WTC11 (cell line): Measurements from ENCODE around the gene IGFL4. TPM values are rescaled to one million over a fixed set of nuclear protein-coding genes. Genes with fewer than 3 reads are reported as not detected.

Experiments used
- ATAC-seq: fragments of 200-7000 bp; cut with Tn5 transposase; 2 replicates; pipeline ENCODE4 v1.10.0; 2021; ENCODE audit warnings: mild to moderate bottlenecking, moderate library complexity
- CTCF ChIA-PET: fragments of 300-600 bp; sonication (Branson Sonifier 250); formaldehyde crosslinking; loops from one replicate; lab custom pipeline; 2021; ENCODE audit warnings: antibody characterized with exemption; lab: Charles Lee
- POLR2A ChIA-PET: fragments of 350-600 bp; sonication (Branson Sonifier 250); formaldehyde crosslinking; loops from one replicate; lab custom pipeline; 2021; ENCODE audit warnings: antibody characterized with exemption; lab: Charles Lee
- DNase-seq: peaks from one replicate; pipeline ENCODE4 v3.0.0; 2021; ENCODE audit warnings: low spot score
- H3K27ac Mint-ChIP-seq: 2 replicates; pipeline ENCODE4 v1.8.0; 2021; ENCODE audit warnings: mixed read lengths
- H3K27me3 Mint-ChIP-seq: 2 replicates; pipeline ENCODE4 v1.8.0; 2021; ENCODE audit warnings: low read depth, mild to moderate bottlenecking, moderate library complexity, mixed read lengths
- H3K36me3 Mint-ChIP-seq: 2 replicates; pipeline ENCODE4 v1.8.0; 2021; ENCODE audit warnings: mixed read lengths
- H3K4me1 Mint-ChIP-seq: 2 replicates; pipeline ENCODE4 v1.8.0; 2022; ENCODE audit warnings: mixed read lengths
- H3K4me3 Mint-ChIP-seq: 2 replicates; pipeline ENCODE4 v1.8.0; 2021; ENCODE audit warnings: mild to moderate bottlenecking, moderate library complexity, mixed read lengths
- H3K9me3 Mint-ChIP-seq: 2 replicates; pipeline ENCODE4 v1.8.0; 2021; ENCODE audit warnings: mixed read lengths
- AFF4 ChIP-seq: sonication (generic); formaldehyde crosslinking; IDR thresholded peaks from 2 replicates; pipeline ENCODE4 v1.8.1; 2023; ENCODE audit warnings: mild to moderate bottlenecking, missing genetic modification reagents, borderline replicate concordance
- ATF6 ChIP-seq: sonication (generic); formaldehyde crosslinking; IDR thresholded peaks from 2 replicates; pipeline ENCODE4 v1.8.1; 2023; ENCODE audit warnings: mild to moderate bottlenecking, missing genetic modification reagents
- CTCF ChIP-seq: fragments of 200-600 bp; IDR thresholded peaks from 2 replicates; pipeline ENCODE4 v1.8.0; 2022; ENCODE audit warnings: antibody characterized with exemption
- E2F5 ChIP-seq: sonication (generic); formaldehyde crosslinking; IDR thresholded peaks from 2 replicates; pipeline ENCODE4 v1.8.1; 2022; ENCODE audit warnings: mild to moderate bottlenecking, moderate library complexity, missing genetic modification reagents
- ESRRA ChIP-seq: sonication (generic); formaldehyde crosslinking; IDR thresholded peaks from 2 replicates; pipeline ENCODE4 v1.8.1; 2022; ENCODE audit warnings: mild to moderate bottlenecking, missing genetic modification reagents, borderline replicate concordance
- FOXK1 ChIP-seq: sonication (generic); formaldehyde crosslinking; IDR thresholded peaks from 2 replicates; pipeline ENCODE4 v1.8.0; 2022; ENCODE audit warnings: mild to moderate bottlenecking, moderate library complexity, missing genetic modification reagents
- KAT7 ChIP-seq: sonication (generic); formaldehyde crosslinking; IDR thresholded peaks from 2 replicates; pipeline ENCODE4 v1.8.1; 2023; ENCODE audit warnings: missing genetic modification reagents, mild to moderate bottlenecking, borderline replicate concordance
- TEAD1 ChIP-seq: sonication (generic); formaldehyde crosslinking; IDR thresholded peaks from 2 replicates; pipeline ENCODE4 v1.8.0; 2022; ENCODE audit warnings: mild to moderate bottlenecking, missing genetic modification reagents
- ZNF219 ChIP-seq: sonication (generic); formaldehyde crosslinking; IDR thresholded peaks from 2 replicates; pipeline ENCODE4 v1.8.0; 2023; ENCODE audit warnings: missing genetic modification reagents, mild to moderate bottlenecking, borderline replicate concordance
- ZNF281 ChIP-seq: sonication (generic); formaldehyde crosslinking; IDR thresholded peaks from 2 replicates; pipeline ENCODE4 v1.8.0; 2023; ENCODE audit warnings: mild to moderate bottlenecking, missing genetic modification reagents
- ZNF512 ChIP-seq: sonication (generic); formaldehyde crosslinking; IDR thresholded peaks from 2 replicates; pipeline ENCODE4 v1.8.1; 2022; ENCODE audit warnings: missing genetic modification reagents, borderline replicate concordance
- ZNF532 ChIP-seq: fragments of 250-450 bp; sonication (Bioruptor Pico); IDR thresholded peaks from 2 replicates; pipeline ENCODE4 v1.9.0; 2021; ENCODE audit warnings: mild to moderate bottlenecking, borderline replicate concordance
- total RNA-seq: library from RNA; stranded (reverse); gene quantifications from 3 replicates; pipeline ENCODE4 v1.2.3, GENCODE V29; 2021

IGFL4 gene
- total RNA-seq, 1 experiment from 2014 or later, result 0.20 TPM

GRCh38 chr19:46052896-46053295 lies 12.1 kb upstream of the IGFL4 start (continued):
- TF ChIP-seq ZNF532 (CRISPR knock-in tag), result no peak

GRCh38 chr19:46049597-46049996 lies 8.8 kb upstream of the IGFL4 start:
- no peak for TF ChIP-seq FOXK1 (CRISPR knock-in tag)
- peak; percentile 37; the same call in 1 of the 2 replicates for TF ChIP-seq CTCF
- DNase-seq (peak; percentile 79), ATAC-seq (peak; percentile 99)
- CTCF ChIA-PET, result interaction anchor here (0.5 to 9.1 kb wide), 29 partner anchors 9 to 233 kb away, joined by 3 to 80 read pairs (median 5); partner anchors contain the start of genes CCDC61, IGFL4, MYPOP and NANOS2
- Mint-ChIP-seq H3K4me3 (no peak overlapping the region), H3K9me3 (peaks cover 21% of the 10 kb centered on the region), H3K36me3 (no peaks in the 10 kb centered on the region), H3K27ac (no peak overlapping the region; the same call in 1 of the 2 replicates), H3K4me1 (no peaks in the 10 kb centered on the region), H3K27me3 (peaks cover 74% of the 10 kb centered on the region)
- POLR2A ChIA-PET, result interaction anchor here (0.8 kb wide), 1 partner anchor 162 kb away, joined by 4 read pairs; no protein-coding TSS in a partner anchor

GRCh38 chr19:46043519-46043918 lies 2.7 kb upstream of the IGFL4 start:
- Mint-ChIP-seq H3K4me1 (no peaks in the 10 kb centered on the region; the same call in 1 of the 2 replicates), H3K27ac (no peak overlapping the region), H3K9me3 (peaks cover 29% of the 10 kb centered on the region), H3K4me3 (no peak overlapping the region), H3K27me3 (peaks cover 84% of the 10 kb centered on the region), H3K36me3 (no peaks in the 10 kb centered on the region)
- ChIA-PET CTCF (interaction anchor here (0.9 to 4.0 kb wide), 4 partner anchors 14 to 35 kb away, joined by 3 to 24 read pairs (median 5); no protein-coding TSS in a partner anchor), POLR2A (interaction anchor here (0.6 kb wide), 1 partner anchor 762 kb away, joined by 3 read pairs; no protein-coding TSS in a partner anchor)
- no peak for TF ChIP-seq TEAD1 (CRISPR knock-in tag)
- TF ChIP-seq ZNF281, result no peak
- no peak for TF ChIP-seq AFF4 (CRISPR knock-in tag)
- no peak for TF ChIP-seq ZNF512 (CRISPR knock-in tag)
- TF ChIP-seq E2F5 (CRISPR knock-in tag), result no peak
- no peak for TF ChIP-seq ZNF219 (CRISPR knock-in tag)
- TF ChIP-seq ATF6 (CRISPR knock-in tag), result no peak
- TF ChIP-seq ESRRA (CRISPR knock-in tag), result no peak
- TF ChIP-seq KAT7 (CRISPR knock-in tag), result no peak
- ATAC-seq, result no peak
- no peak for DNase-seq
